ENCODE data around the gene ZIC4. TPM values are rescaled to one million over a fixed set of nuclear protein-coding genes. Genes with fewer than 3 reads are reported as not detected.

The ZIC4 gene
- polyA plus RNA-seq, 1 of the 3 experiments (the other 2 are of a cell fraction) = 1.3 TPM

GRCh38 chr3:147372525-147373027 is 33.8 kb downstream of the ZIC4 start (continued):
- no peak for TF ChIP-seq IRF3 (IDR thresholded peaks at IDR 0.05; ENCODE audit: low read depth, low read length)

GRCh38 chr3:147371771-147372340 is 34.5 kb downstream of the ZIC4 start:
- POLR2A ChIA-PET = no interaction called here

More at GRCh38 chr3:147371771-147372340, 34.5 kb downstream of the ZIC4 start:
- Histone ChIP-seq H3K9me3 (no peaks in the 10 kb centered on the region), H3K36me3 (replicated peaks in 1 of 2; ENCODE audit: control insufficient read depth in 1 of 2, insufficient read depth in 2 of 2, low read length in 1 of 2) (no peaks in the 10 kb centered on the region), H3K9me2 (no peaks in the 10 kb centered on the region), H3K27me3 (ENCODE audit: insufficient read depth) (peaks cover 76% of the 10 kb centered on the region), H3K79me2 (ENCODE audit: insufficient read depth) (no peaks in the 10 kb centered on the region), H3K4me3 (ENCODE audit: low read depth in 2 of 2, low read length in 1 of 2) (no peak overlapping the region), H3K4me2 (no peak overlapping the region), H3K27ac (ENCODE audit: low read depth in 2 of 2, low read length in 1 of 2) (no peak overlapping the region), H4K20me1 (ENCODE audit: insufficient read depth) (no peaks in the 10 kb centered on the region), H3K9ac (no peak overlapping the region), H3F3A (replicated peaks; ENCODE audit: insufficient read depth) (no peaks in the 10 kb centered on the region), H2AFZ (ENCODE audit: low read depth) (no peak overlapping the region), H3K4me1 (ENCODE audit: control insufficient read depth in 1 of 2, insufficient read depth in 2 of 2, low read depth in 1 of 2, low read length in 1 of 2) (no peaks in the 10 kb centered on the region)
- DNase-seq = no peak
- TF ChIP-seq, protein P1, sequence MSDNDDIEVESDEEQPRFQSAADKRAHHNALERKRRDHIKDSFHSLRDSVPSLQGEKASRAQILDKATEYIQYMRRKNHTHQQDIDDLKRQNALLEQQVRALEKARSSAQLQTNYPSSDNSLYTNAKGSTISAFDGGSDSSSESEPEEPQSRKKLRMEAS (IDR thresholded peaks at IDR 0.05; ENCODE audit: low read depth) = no peak
- TF ChIP-seq FOXM1 (IDR thresholded peaks at IDR 0.05; ENCODE audit: low read depth) (no peak), CHD2 (IDR thresholded peaks at IDR 0.05; ENCODE audit: low read length, partially characterized antibody) (no peak), FOXJ3 (CRISPR knock-in tag; IDR thresholded peaks at IDR 0.05) (no peak), TEAD4 (IDR thresholded peaks at IDR 0.05; ENCODE audit: borderline replicate concordance, insufficient read depth) (no peak), RAD21 (IDR thresholded peaks at IDR 0.05; ENCODE audit: low read length) (no peak), ZBTB33 (IDR thresholded peaks at IDR 0.05; ENCODE audit: borderline replicate concordance, low read depth) (no peak), MEF2A (IDR thresholded peaks at IDR 0.05; ENCODE audit: borderline replicate concordance, low read depth) (no peak), JUND (IDR thresholded peaks at IDR 0.05) (no peak), GATA2 (CRISPR knock-in tag; IDR thresholded peaks at IDR 0.05) (no peak), MXI1 (IDR thresholded peaks at IDR 0.05; ENCODE audit: low read depth, low read length) (no peak), YY1 (IDR thresholded peaks at IDR 0.05; ENCODE audit: low read depth) (no peak), SMC3 (IDR thresholded peaks at IDR 0.05; ENCODE audit: low read depth, low read length) (no peak), USF1 (IDR thresholded peaks at IDR 0.05; ENCODE audit: borderline replicate concordance, low read depth) (no peak), RXRA (IDR thresholded peaks at IDR 0.05; ENCODE audit: borderline replicate concordance, low read depth) (no peak), FOSL2 (IDR thresholded peaks at IDR 0.05; ENCODE audit: borderline replicate concordance, low read depth) (no peak)
- TF ChIP-seq, protein P2, sequence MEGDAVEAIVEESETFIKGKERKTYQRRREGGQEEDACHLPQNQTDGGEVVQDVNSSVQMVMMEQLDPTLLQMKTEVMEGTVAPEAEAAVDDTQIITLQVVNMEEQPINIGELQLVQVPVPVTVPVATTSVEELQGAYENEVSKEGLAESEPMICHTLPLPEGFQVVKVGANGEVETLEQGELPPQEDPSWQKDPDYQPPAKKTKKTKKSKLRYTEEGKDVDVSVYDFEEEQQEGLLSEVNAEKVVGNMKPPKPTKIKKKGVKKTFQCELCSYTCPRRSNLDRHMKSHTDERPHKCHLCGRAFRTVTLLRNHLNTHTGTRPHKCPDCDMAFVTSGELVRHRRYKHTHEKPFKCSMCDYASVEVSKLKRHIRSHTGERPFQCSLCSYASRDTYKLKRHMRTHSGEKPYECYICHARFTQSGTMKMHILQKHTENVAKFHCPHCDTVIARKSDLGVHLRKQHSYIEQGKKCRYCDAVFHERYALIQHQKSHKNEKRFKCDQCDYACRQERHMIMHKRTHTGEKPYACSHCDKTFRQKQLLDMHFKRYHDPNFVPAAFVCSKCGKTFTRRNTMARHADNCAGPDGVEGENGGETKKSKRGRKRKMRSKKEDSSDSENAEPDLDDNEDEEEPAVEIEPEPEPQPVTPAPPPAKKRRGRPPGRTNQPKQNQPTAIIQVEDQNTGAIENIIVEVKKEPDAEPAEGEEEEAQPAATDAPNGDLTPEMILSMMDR (IDR thresholded peaks at IDR 0.05) = no peak
- CTCF ChIA-PET = no interaction called here
- WGBS (ENCODE audit: low lambda C conversion rate) = 16% methylated on average over 7 of the region's 7 CpGs
